ENCODE data around the gene SLC34A1.

GRCh38 chr5:177339107-177339638, 45.1 kb upstream of the SLC34A1 start:
- TF ChIP-seq CTCF (IDR thresholded peaks at IDR 0.05) (no peak), EZH2 (IDR thresholded peaks at IDR 0.05; ENCODE audit: borderline replicate concordance, insufficient read depth, low read depth, low read length, poor library complexity, severe bottlenecking) (no peak)
